MM.1S (cell line): ENCODE results near the gene ULK4.

Experiments
- DNase-seq: peaks from one replicate; pipeline ENCODE4 v3.0.0-alpha.2; 2015
- H2AFZ ChIP-seq: fragments of 300-600 bp; sonication (generic); 2 replicates; pipeline ENCODE4 v1.6.0; 2016; ENCODE audit warnings: antibody characterized with exemption, low read length
- H3F3A ChIP-seq: fragments of 300-600 bp; sonication (generic); 2 replicates; pipeline ENCODE4 v1.6.1; 2016; ENCODE audit warnings: mild to moderate bottlenecking, antibody characterized with exemption, low read length, moderate library complexity, mixed read lengths; ENCODE audit not compliant: insufficient read depth
- H3K27ac ChIP-seq: fragments of 300-600 bp; sonication (generic); 2 replicates; pipeline ENCODE4 v1.5.1; 2016; ENCODE audit warnings: mild to moderate bottlenecking, low read length
- H3K27me3 ChIP-seq: fragments of 300-600 bp; sonication (generic); replicated peaks from 2 replicates; pipeline ENCODE4 v1.6.0; 2016; ENCODE audit warnings: low read length; ENCODE audit not compliant: insufficient read depth
- H3K36me3 ChIP-seq: fragments of 300-600 bp; sonication (generic); replicated peaks from 2 replicates; pipeline ENCODE4 v1.6.1; 2016; ENCODE audit warnings: mild to moderate bottlenecking, low read length, mixed read lengths; ENCODE audit not compliant: insufficient read depth
- H3K4me1 ChIP-seq: fragments of 300-600 bp; sonication (generic); 2 replicates; pipeline ENCODE4 v1.6.1; 2016; ENCODE audit warnings: low read length, mixed read lengths
- H3K4me2 ChIP-seq: fragments of 300-600 bp; sonication (generic); 2 replicates; pipeline ENCODE4 v1.6.0; 2016; ENCODE audit warnings: low read depth, low read length
- H3K4me3 ChIP-seq: fragments of 300-600 bp; sonication (generic); 2 replicates; pipeline ENCODE4 v1.5.1; 2016; ENCODE audit warnings: low read length, mixed read lengths
- H3K79me2 ChIP-seq: fragments of 300-600 bp; sonication (generic); 2 replicates; pipeline ENCODE4 v1.6.1; 2016; ENCODE audit warnings: mixed run types, low read length, mixed read lengths
- H3K9ac ChIP-seq: fragments of 300-600 bp; sonication (generic); 2 replicates; pipeline ENCODE4 v1.6.1; 2016; ENCODE audit warnings: low read length, mixed read lengths
- H3K9me2 ChIP-seq: fragments of 300-600 bp; sonication (generic); replicated peaks from 2 replicates; pipeline ENCODE4 v1.6.1; 2016; ENCODE audit warnings: mild to moderate bottlenecking, low read length, mixed read lengths; ENCODE audit not compliant: insufficient read depth
- H3K9me3 ChIP-seq: fragments of 300-600 bp; sonication (generic); replicated peaks from 2 replicates; pipeline ENCODE4 v1.6.1; 2016; ENCODE audit warnings: mild to moderate bottlenecking, low read length, mixed read lengths; ENCODE audit not compliant: insufficient read depth
- H4K20me1 ChIP-seq: fragments of 300-600 bp; sonication (generic); 2 replicates; pipeline ENCODE4 v1.6.1; 2016; ENCODE audit warnings: mild to moderate bottlenecking, low read length, moderate library complexity, mixed read lengths; ENCODE audit not compliant: insufficient read depth
- CTCF ChIP-seq: fragments of 300-600 bp; sonication (generic); IDR thresholded peaks from 2 replicates; pipeline ENCODE4 v1.5.1; 2016; ENCODE audit warnings: antibody characterized with exemption, low read length, mixed read lengths
- EZH2 ChIP-seq: fragments of 300-600 bp; sonication (generic); optimal IDR thresholded peaks from 2 replicates; pipeline ENCODE3; 2017; ENCODE audit warnings: low read depth, mild to moderate bottlenecking, antibody characterized with exemption, low read length, mixed read lengths
- EZH2phosphoT487 ChIP-seq: fragments of 300-600 bp; sonication (generic); IDR thresholded peaks from 2 replicates; pipeline ENCODE4 v1.6.1; 2018; ENCODE audit warnings: antibody characterized with exemption, low read length

Gene ULK4

GRCh38 chr3:41932464-41932863, 29.4 kb downstream of the ULK4 start:
- Histone ChIP-seq H3K36me3 (no peaks in the 10 kb centered on the region), H3K27ac (no peak overlapping the region), H3K27me3 (no peaks in the 10 kb centered on the region), H3K9ac (no peak overlapping the region), H4K20me1 (no peaks in the 10 kb centered on the region), H3F3A (no peaks in the 10 kb centered on the region), H3K79me2 (no peaks in the 10 kb centered on the region), H2AFZ (no peak overlapping the region), H3K4me3 (no peak overlapping the region), H3K9me3 (no peaks in the 10 kb centered on the region), H3K4me1 (no peaks in the 10 kb centered on the region), H3K4me2 (no peak overlapping the region), H3K9me2 (no peaks in the 10 kb centered on the region)
- TF ChIP-seq CTCF (no peak), EZH2phosphoT487 (no peak), EZH2 (no peak)
- no peak for DNase-seq

- Histone ChIP-seq H3K4me2 (no peak overlapping the region), H3F3A (no peaks in the 10 kb centered on the region), H3K9me3 (no peaks in the 10 kb centered on the region), H3K79me2 (no peaks in the 10 kb centered on the region), H3K9me2 (no peaks in the 10 kb centered on the region), H3K27me3 (no peaks in the 10 kb centered on the region), H3K27ac (no peak overlapping the region), H2AFZ (no peak overlapping the region), H3K36me3 (no peaks in the 10 kb centered on the region), H3K4me3 (no peak overlapping the region), H3K4me1 (no peaks in the 10 kb centered on the region), H3K9ac (no peak overlapping the region), H4K20me1 (no peaks in the 10 kb centered on the region)
- TF ChIP-seq CTCF (no peak), EZH2phosphoT487 (no peak), EZH2 (no peak)
- no peak for DNase-seq
These were observed 41.4 kb downstream of the ULK4 start for GRCh38 chr3:41920406-41920965.

- H3K36me3 ChIP-seq = no peaks in the 10 kb centered on the region
- DNase-seq = no peak
- no peaks in the 10 kb centered on the region for H3K27me3 ChIP-seq
- no peaks in the 10 kb centered on the region for H3F3A ChIP-seq
- no peaks in the 10 kb centered on the region for H3K4me1 ChIP-seq
- TF ChIP-seq EZH2phosphoT487 = no peak
- no peak overlapping the region for H3K9ac ChIP-seq
- H3K79me2 ChIP-seq = no peaks in the 10 kb centered on the region
- no peaks in the 10 kb centered on the region for H4K20me1 ChIP-seq
- H3K9me3 ChIP-seq = no peaks in the 10 kb centered on the region
- no peaks in the 10 kb centered on the region for H3K9me2 ChIP-seq
- no peak overlapping the region for H3K4me3 ChIP-seq
- H3K27ac ChIP-seq = no peak overlapping the region
- H3K4me2 ChIP-seq = no peak overlapping the region
- no peak overlapping the region for H2AFZ ChIP-seq
These were observed 46.5 kb downstream of the ULK4 start for GRCh38 chr3:41915353-41915752.

GRCh38 chr3:41912280-41912679, 49.6 kb downstream of the ULK4 start:
- no peak overlapping the region for H3K9ac ChIP-seq
- H3K4me2 ChIP-seq = no peak overlapping the region
- no peaks in the 10 kb centered on the region for H3K27me3 ChIP-seq
- no peaks in the 10 kb centered on the region for H3K4me1 ChIP-seq
- no peak overlapping the region for H3K27ac ChIP-seq
- DNase-seq = no peak
- no peaks in the 10 kb centered on the region for H4K20me1 ChIP-seq
- no peak overlapping the region for H2AFZ ChIP-seq
- H3K79me2 ChIP-seq = no peaks in the 10 kb centered on the region
- no peaks in the 10 kb centered on the region for H3F3A ChIP-seq
- no peak overlapping the region for H3K4me3 ChIP-seq
- H3K9me2 ChIP-seq = no peaks in the 10 kb centered on the region
- TF ChIP-seq EZH2phosphoT487 (no peak), CTCF (no peak), EZH2 (no peak)
- no peaks in the 10 kb centered on the region for H3K9me3 ChIP-seq
- no peaks in the 10 kb centered on the region for H3K36me3 ChIP-seq
